ELR (cell line): Measurements from ENCODE around the gene GSG1L2.
A peak's percentile ranks its signal among the peaks of the same experiment; 100 is the strongest.

Source experiments
- DNase-seq: peaks from one replicate; pipeline ENCODE4 v3.0.0-alpha.2; 2015; ENCODE audit warnings: low read depth

The GSG1L2 gene

GRCh38 chr17:9824797-9825338 is 3.0 kb upstream of the GSG1L2 start:
- DNase-seq = no peak

- DNase-seq = no peak
These were observed 2.2 kb upstream of the GSG1L2 start for GRCh38 chr17:9824094-9824493.

- no peak for DNase-seq
These were observed 1.4 kb downstream of the GSG1L2 start for GRCh38 chr17:9820448-9820847.

GRCh38 chr17:9818760-9819159 is 3.1 kb downstream of the GSG1L2 start:
- peak; percentile 23 for DNase-seq

- no peak for DNase-seq
These were observed 4.8 kb downstream of the GSG1L2 start for GRCh38 chr17:9817086-9817485.

GRCh38 chr17:9816472-9816871 is 5.4 kb downstream of the GSG1L2 start:
- no peak for DNase-seq

- no peak for DNase-seq
These were observed 7.4 kb downstream of the GSG1L2 start for GRCh38 chr17:9814337-9814945.

- peak; percentile 15 for DNase-seq
These were observed 8.7 kb downstream of the GSG1L2 start for GRCh38 chr17:9813166-9813565.

- DNase-seq = no peak
These were observed 10.3 kb downstream of the GSG1L2 start for GRCh38 chr17:9811537-9811936.

GRCh38 chr17:9811086-9811485 is 10.8 kb downstream of the GSG1L2 start:
- DNase-seq = peak; percentile 33

GRCh38 chr17:9810100-9810949 is 11.6 kb downstream of the GSG1L2 start:
- no peak for DNase-seq

- DNase-seq = no peak
These were observed 12.5 kb downstream of the GSG1L2 start for GRCh38 chr17:9809409-9809808.

- no peak for DNase-seq
These were observed 15.2 kb downstream of the GSG1L2 start for GRCh38 chr17:9806699-9807098.

GRCh38 chr17:9805769-9806168 is 16.1 kb downstream of the GSG1L2 start:
- DNase-seq = no peak

GRCh38 chr17:9802697-9803096 is 19.2 kb downstream of the GSG1L2 start:
- peak; percentile 11 for DNase-seq

GRCh38 chr17:9802294-9802693 is 19.6 kb downstream of the GSG1L2 start:
- peak; percentile 70 for DNase-seq

- no peak for DNase-seq
These were observed 20.4 kb downstream of the GSG1L2 start for GRCh38 chr17:9801505-9801904.

GRCh38 chr17:9798724-9799123 is 23.2 kb downstream of the GSG1L2 start:
- DNase-seq = no peak

- no peak for DNase-seq
These were observed 23.9 kb downstream of the GSG1L2 start for GRCh38 chr17:9798008-9798407.

GRCh38 chr17:9792181-9792840 is 29.6 kb downstream of the GSG1L2 start:
- no peak for DNase-seq

GRCh38 chr17:9790889-9791876 is 30.7 kb downstream of the GSG1L2 start, which contains the start of gene DHRS7C:
DHRS7C (minus strand) TSS chr17:9791592; CDS start chr17:9791284, 308 bp downstream.
- no peak for DNase-seq
